ENCODE data around the gene ORMDL2.
"Not testable (repeated sequence)": the region's sequence is repeated elsewhere in the genome, so short reads cannot be mapped to it uniquely, and the experiment has no call there.

Gene ORMDL2

DNA sequence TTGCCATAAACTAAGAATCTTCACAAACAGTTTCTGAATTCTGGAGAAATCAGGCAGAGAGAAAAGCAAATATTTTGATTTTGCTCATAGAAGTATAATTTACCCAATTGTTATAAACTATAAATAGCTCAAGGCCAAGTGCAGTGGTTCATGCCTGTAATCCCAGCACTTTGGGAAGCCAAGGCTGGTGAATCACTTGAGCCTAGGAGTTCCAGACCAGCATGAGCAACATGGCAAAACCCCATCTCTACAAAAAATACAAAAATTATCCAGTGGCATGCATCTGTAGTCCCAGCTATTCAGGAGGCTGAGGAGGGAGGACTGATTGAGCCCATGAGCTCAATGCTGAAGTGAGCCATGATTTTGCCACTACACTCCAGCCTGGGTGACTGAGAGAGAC is 44.4 kb downstream of the ORMDL2 start:
- no peak overlapping the region for H3K9ac ChIP-seq
- no peak overlapping the region for H2AFZ ChIP-seq (ENCODE audit: low read depth)
- TF ChIP-seq, protein P1, sequence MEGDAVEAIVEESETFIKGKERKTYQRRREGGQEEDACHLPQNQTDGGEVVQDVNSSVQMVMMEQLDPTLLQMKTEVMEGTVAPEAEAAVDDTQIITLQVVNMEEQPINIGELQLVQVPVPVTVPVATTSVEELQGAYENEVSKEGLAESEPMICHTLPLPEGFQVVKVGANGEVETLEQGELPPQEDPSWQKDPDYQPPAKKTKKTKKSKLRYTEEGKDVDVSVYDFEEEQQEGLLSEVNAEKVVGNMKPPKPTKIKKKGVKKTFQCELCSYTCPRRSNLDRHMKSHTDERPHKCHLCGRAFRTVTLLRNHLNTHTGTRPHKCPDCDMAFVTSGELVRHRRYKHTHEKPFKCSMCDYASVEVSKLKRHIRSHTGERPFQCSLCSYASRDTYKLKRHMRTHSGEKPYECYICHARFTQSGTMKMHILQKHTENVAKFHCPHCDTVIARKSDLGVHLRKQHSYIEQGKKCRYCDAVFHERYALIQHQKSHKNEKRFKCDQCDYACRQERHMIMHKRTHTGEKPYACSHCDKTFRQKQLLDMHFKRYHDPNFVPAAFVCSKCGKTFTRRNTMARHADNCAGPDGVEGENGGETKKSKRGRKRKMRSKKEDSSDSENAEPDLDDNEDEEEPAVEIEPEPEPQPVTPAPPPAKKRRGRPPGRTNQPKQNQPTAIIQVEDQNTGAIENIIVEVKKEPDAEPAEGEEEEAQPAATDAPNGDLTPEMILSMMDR (conservative IDR thresholded peaks at IDR 0.05; ENCODE audit: low read depth, low read length) = no peak
- no peak overlapping the region for H3K4me2 ChIP-seq
- H3K4me1 ChIP-seq (ENCODE audit: low read depth, poor library complexity, severe bottlenecking) = no peaks in the 10 kb centered on the region
- no peaks in the 10 kb centered on the region for H3K27me3 ChIP-seq (ENCODE audit: insufficient read depth, low read depth)
- no peaks in the 10 kb centered on the region for H4K20me1 ChIP-seq (ENCODE audit: insufficient read depth)
- H3K36me3 ChIP-seq (ENCODE audit: insufficient read depth) = no peaks in the 10 kb centered on the region
- H3K27ac ChIP-seq = no peak overlapping the region
- H3K79me2 ChIP-seq (ENCODE audit: insufficient read depth, low read depth) = no peaks in the 10 kb centered on the region
- H3K4me3 ChIP-seq (IDR thresholded peaks at IDR 0.05; ENCODE audit: insufficient read depth, low read depth, low read length) = no peak overlapping the region

DNA sequence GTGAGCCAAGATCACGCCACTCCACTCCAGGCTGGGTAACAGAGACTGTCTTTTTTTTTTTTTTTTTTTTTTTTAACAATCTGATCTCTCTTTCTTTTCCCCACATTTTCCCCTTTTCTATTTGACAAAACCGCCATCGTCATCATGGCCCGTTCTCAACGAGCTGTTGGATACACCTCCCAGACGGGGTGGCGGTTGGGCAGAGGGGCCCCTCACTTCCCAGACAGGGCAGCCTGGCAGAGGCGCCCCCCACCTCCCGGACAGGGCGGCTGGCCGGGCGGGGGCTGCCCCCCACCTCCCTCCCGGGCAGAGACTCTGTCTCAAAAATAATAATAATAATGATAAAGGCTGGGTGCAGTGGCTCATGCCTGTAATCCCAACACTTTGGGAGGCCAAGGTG is 45.1 kb downstream of the ORMDL2 start:
- not testable (repeated sequence) for H3K4me1 ChIP-seq (ENCODE audit: low read depth, poor library complexity, severe bottlenecking); H3K4me2 ChIP-seq; H4K20me1 ChIP-seq (ENCODE audit: insufficient read depth)

DNA sequence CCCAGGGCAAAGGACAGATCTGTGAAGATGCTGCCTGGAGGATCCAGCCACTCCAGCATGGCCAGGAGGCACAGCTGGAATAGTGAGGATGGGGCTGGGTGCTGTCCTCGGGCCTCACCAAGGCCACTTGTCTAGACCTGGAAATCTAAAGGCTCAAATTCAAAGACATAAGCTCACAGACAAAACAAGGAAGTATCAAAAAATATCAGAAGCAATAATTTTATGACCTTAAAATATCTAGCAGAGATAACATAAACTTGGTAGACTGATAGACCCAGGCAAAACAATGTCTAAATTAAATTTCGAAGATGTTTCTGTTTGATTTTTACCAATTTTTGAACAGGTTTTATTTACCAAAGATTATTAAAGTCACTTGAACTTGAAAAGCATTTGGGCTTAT is 47.5 kb downstream of the ORMDL2 start:
- H3K27me3 ChIP-seq (ENCODE audit: insufficient read depth, low read depth) = no peaks in the 10 kb centered on the region
- TF ChIP-seq, protein P1 (conservative IDR thresholded peaks at IDR 0.05; ENCODE audit: low read depth, low read length) = no peak
- H3K4me3 ChIP-seq (IDR thresholded peaks at IDR 0.05; ENCODE audit: insufficient read depth, low read depth, low read length) = no peak overlapping the region
- H4K20me1 ChIP-seq (ENCODE audit: insufficient read depth) = no peaks in the 10 kb centered on the region
- H3K27ac ChIP-seq = no peak overlapping the region
- no peak overlapping the region for H2AFZ ChIP-seq (ENCODE audit: low read depth)
- no peak overlapping the region for H3K4me2 ChIP-seq
- H3K79me2 ChIP-seq (ENCODE audit: insufficient read depth, low read depth) = no peaks in the 10 kb centered on the region
- H3K36me3 ChIP-seq (ENCODE audit: insufficient read depth) = no peaks in the 10 kb centered on the region
- H3K4me1 ChIP-seq (ENCODE audit: low read depth, poor library complexity, severe bottlenecking) = no peaks in the 10 kb centered on the region
- no peak overlapping the region for H3K9ac ChIP-seq

More for the DNA sequence above, 45.1 kb downstream of the ORMDL2 start:
- H2AFZ ChIP-seq (ENCODE audit: low read depth); H3K4me3 ChIP-seq (IDR thresholded peaks at IDR 0.05; ENCODE audit: insufficient read depth, low read depth, low read length); H3K79me2 ChIP-seq (ENCODE audit: insufficient read depth, low read depth); H3K27ac ChIP-seq; H3K36me3 ChIP-seq (ENCODE audit: insufficient read depth); H3K27me3 ChIP-seq (ENCODE audit: insufficient read depth, low read depth); H3K9ac ChIP-seq: not testable (repeated sequence)

DNA sequence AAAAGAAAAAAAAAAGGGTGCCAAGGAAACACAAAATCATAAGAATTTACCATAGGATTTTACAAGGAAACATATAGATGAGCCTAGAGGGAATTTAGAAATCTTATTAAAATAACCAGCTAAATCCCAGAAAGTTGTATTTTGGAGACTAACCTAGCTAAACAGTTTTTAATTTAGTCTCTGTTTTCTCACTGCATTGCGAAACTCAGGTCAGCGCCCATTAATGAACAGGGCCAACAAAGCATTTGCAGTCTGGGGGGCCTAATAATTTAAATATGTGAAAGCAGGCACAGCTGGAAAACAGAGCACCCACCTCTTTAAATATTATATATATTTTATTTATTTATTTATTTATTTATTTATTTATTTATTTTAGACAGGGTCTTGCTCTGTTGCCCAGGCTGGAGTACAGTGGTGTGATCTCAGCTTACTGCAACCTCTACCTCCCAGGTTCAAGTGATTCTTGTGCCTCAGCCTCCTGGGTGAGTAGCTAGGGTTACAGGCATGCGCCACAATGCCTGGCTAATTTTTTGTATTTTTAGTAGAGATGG is 48.7 kb downstream of the ORMDL2 start:
- H3K27me3 ChIP-seq (ENCODE audit: insufficient read depth, low read depth); H3K79me2 ChIP-seq (ENCODE audit: insufficient read depth, low read depth); H3K27ac ChIP-seq; H3K9ac ChIP-seq; H4K20me1 ChIP-seq (ENCODE audit: insufficient read depth); H2AFZ ChIP-seq (ENCODE audit: low read depth); H3K4me2 ChIP-seq; H3K4me1 ChIP-seq (ENCODE audit: low read depth, poor library complexity, severe bottlenecking); H3K4me3 ChIP-seq (IDR thresholded peaks at IDR 0.05; ENCODE audit: insufficient read depth, low read depth, low read length); H3K36me3 ChIP-seq (ENCODE audit: insufficient read depth): not testable (repeated sequence)

All from KMS-11 (cell line).